ENCODE results near the gene SNRPA.

GRCh38 chr19:40768869-40769268, 17.9 kb downstream of the SNRPA start:
- TF ChIP-seq CEBPB (IDR thresholded peaks at IDR 0.05) (no peak), RAD21 (IDR thresholded peaks at IDR 0.05; ENCODE audit: low read depth) (no peak), CREB1 (IDR thresholded peaks at IDR 0.05; ENCODE audit: low read depth) (no peak), TAF1 (IDR thresholded peaks at IDR 0.05; ENCODE audit: low read depth) (no peak)

Measured in Ishikawa (cell line).